GM12872 (cell line): ENCODE data around the gene COQ5.

Source experiments
- CTCF ChIP-seq: IDR thresholded peaks from 3 replicates; pipeline ENCODE4 v1.5.1; 2011; ENCODE audit warnings: low read depth, mild to moderate bottlenecking, low read length, moderate library complexity; ENCODE audit not compliant: insufficient read depth

Gene COQ5

GRCh38 chr12:120467439-120467838 is 61.5 kb downstream of the COQ5 start:
- no peak for TF ChIP-seq CTCF

- TF ChIP-seq CTCF, result peak; percentile 68
Measured at GRCh38 chr12:120466560-120467315, 62.2 kb downstream of the COQ5 start.

GRCh38 chr12:120465756-120466155 is 63.2 kb downstream of the COQ5 start:
- no peak for TF ChIP-seq CTCF

- TF ChIP-seq CTCF, result no peak
Measured at GRCh38 chr12:120463712-120464111, 65.2 kb downstream of the COQ5 start.

- no peak for TF ChIP-seq CTCF
Measured at GRCh38 chr12:120462099-120462640, 66.8 kb downstream of the COQ5 start.

- no peak for TF ChIP-seq CTCF
Measured at GRCh38 chr12:120460157-120460556, 68.8 kb downstream of the COQ5 start.

- TF ChIP-seq CTCF, result peak; percentile 58
Measured at GRCh38 chr12:120457133-120457532, 71.8 kb downstream of the COQ5 start.
